CD8-positive, alpha-beta memory T cell (primary cell): Measurements from ENCODE around the gene ZNF793. TPM values are rescaled to one million over a fixed set of nuclear protein-coding genes. Genes with fewer than 3 reads are reported as not detected.

Experiments
- CTCF ChIA-PET: fragments of 350-600 bp; sonication (Branson Sonifier 250); formaldehyde crosslinking; loops from one replicate; lab custom pipeline; 2021; ENCODE audit warnings: antibody characterized with exemption; lab: Charles Lee
- POLR2A ChIA-PET: fragments of 350-600 bp; sonication (Branson Sonifier 250); formaldehyde crosslinking; loops from one replicate; lab custom pipeline; 2021; ENCODE audit warnings: antibody characterized with exemption; lab: Charles Lee
- DNase-seq, 5 donors: peaks; one replicate each; pipeline versions ENCODE4 v3.0.0 to v3.0.0-alpha.2; 2020 to 2022; ENCODE audit warnings: mixed read lengths in 1 of 5
- H3K27ac ChIP-seq: one replicate; pipeline ENCODE4 v1.7.0; 2013; ENCODE audit warnings: low read depth, mild to moderate bottlenecking, low read length, moderate library complexity
- H3K27me3 ChIP-seq: 2 replicates; pipeline ENCODE4 v1.7.0; 2013; ENCODE audit warnings: low read length, mild to moderate bottlenecking; ENCODE audit not compliant: insufficient read depth, poor library complexity, severe bottlenecking
- H3K36me3 ChIP-seq: 2 replicates; pipeline ENCODE4 v1.7.0; 2013; ENCODE audit warnings: mild to moderate bottlenecking, low read length, moderate library complexity; ENCODE audit not compliant: insufficient read depth
- H3K4me1 ChIP-seq: 2 replicates; pipeline ENCODE4 v1.7.0; 2013; ENCODE audit warnings: mild to moderate bottlenecking, low read length, moderate library complexity; ENCODE audit not compliant: insufficient read depth
- H3K4me3 ChIP-seq: 2 replicates; pipeline ENCODE4 v1.7.0; 2013; ENCODE audit warnings: mild to moderate bottlenecking, low read length
- H3K9me3 ChIP-seq: 2 replicates; pipeline ENCODE4 v1.7.0; 2013; ENCODE audit warnings: mild to moderate bottlenecking, low read length
- H3K27ac Mint-ChIP-seq, 8 donors: one replicate each; pipeline ENCODE4 v1.8.0; 2020 to 2021; ENCODE audit warnings: mixed read lengths in 8 of 8, mild to moderate bottlenecking in 6 of 8, inconsistent platforms in 3 of 8, moderate library complexity in 3 of 8
- H3K27me3 Mint-ChIP-seq, 2 donors: one replicate each; pipeline ENCODE4 v1.8.0; 2020 to 2021; ENCODE audit warnings: mixed read lengths in 2 of 2, mild to moderate bottlenecking in 1 of 2, moderate library complexity in 1 of 2
- H3K36me3 Mint-ChIP-seq, 3 donors: one replicate each; pipeline ENCODE4 v1.8.0; 2020 to 2021; ENCODE audit warnings: mixed read lengths in 3 of 3, inconsistent platforms in 1 of 3, mild to moderate bottlenecking in 1 of 3
- H3K4me1 Mint-ChIP-seq, 3 donors: one replicate each; pipeline ENCODE4 v1.8.0; 2020 to 2021; ENCODE audit warnings: mixed read lengths in 3 of 3, inconsistent platforms in 1 of 3, mild to moderate bottlenecking in 1 of 3
- H3K4me3 Mint-ChIP-seq, 7 donors: one replicate each; pipeline ENCODE4 v1.8.0; 2020 to 2021; ENCODE audit warnings: mixed read lengths in 7 of 7, mild to moderate bottlenecking in 6 of 7, moderate library complexity in 4 of 7, inconsistent platforms in 2 of 7
- H3K9me3 Mint-ChIP-seq, 5 donors: one replicate each; pipeline ENCODE4 v1.8.0; 2020 to 2022; ENCODE audit warnings: mixed read lengths in 5 of 5, mild to moderate bottlenecking in 3 of 5, moderate library complexity in 2 of 5, inconsistent platforms in 1 of 5
- polyA plus RNA-seq: library from polyadenylated mRNA; unstranded; fragments of 300-500 nt; fragmentation: Illumina TruSeq; gene quantifications from one replicate; pipeline ENCODE4 v1.2.3, GENCODE V29; 2021
- total RNA-seq, 2 experiments: library from RNA; stranded (reverse); gene quantifications; one replicate each; pipeline ENCODE4 v1.2.3, GENCODE V29; 2021

ZNF793 gene
- total and polyA plus RNA-seq, 3 experiments from 2014 or later, result 1.1 to 4.1 (median 3.9) TPM

DNA sequence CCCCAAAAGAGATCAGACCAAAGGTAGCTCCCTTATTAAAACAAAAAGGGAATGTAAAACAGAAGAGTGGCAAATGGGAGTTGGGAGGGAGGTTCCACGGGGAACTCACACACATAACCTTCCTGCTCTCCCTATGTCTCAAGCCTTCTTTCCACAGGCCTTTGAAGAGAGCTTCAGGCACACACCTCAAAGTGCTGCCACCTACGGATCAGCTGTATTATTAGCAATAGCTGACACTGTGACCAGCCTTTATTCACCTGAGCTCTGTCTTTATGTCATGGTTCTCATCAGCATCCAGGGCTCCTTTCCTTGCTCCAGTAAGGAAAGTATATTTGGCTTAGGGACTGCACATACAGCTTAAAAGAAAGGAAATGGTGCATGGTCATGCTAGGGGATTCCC, 76.6 kb downstream of the ZNF793 start:
- ChIA-PET POLR2A (no interaction called here), CTCF (no interaction called here)
- Histone ChIP-seq H3K4me3 (no peak overlapping the region), H3K4me1 (no peaks in the 10 kb centered on the region), H3K27me3 (no peaks in the 10 kb centered on the region), H3K27ac (no peak overlapping the region), H3K9me3 (peaks cover 43% of the 10 kb centered on the region), H3K36me3 (peaks cover 30% of the 10 kb centered on the region)
- H3K27ac Mint-ChIP-seq, result no peak overlapping the region
- DNase-seq, result no peak
- no peak overlapping the region for H3K4me3 Mint-ChIP-seq
- peaks cover 0 to 3% (median 0%) of the 10 kb centered on the region in 3 donors for H3K4me1 Mint-ChIP-seq
- peaks cover 34 to 54% (median 38%) of the 10 kb centered on the region in 3 donors for H3K36me3 Mint-ChIP-seq
- H3K9me3 Mint-ChIP-seq, result peaks cover 40 to 67% (median 66%) of the 10 kb centered on the region in 5 donors
- no peaks in the 10 kb centered on the region for H3K27me3 Mint-ChIP-seq

Other genes with a start within 250 kb of the ZNF793 start
- gene ZNF527, start 135.8 kb upstream of the ZNF793 start, total RNA-seq, result 1 to 10 TPM; 5.2 to 5.6 TPM
- gene ZNF527, start 135.8 kb upstream of the ZNF793 start, polyA plus RNA-seq, result 8.7 TPM
- 1 to 10 TPM; 7.4 to 8.0 TPM for gene ZNF569, start 39.5 kb upstream of the ZNF793 start, total RNA-seq
- 3.8 TPM for gene ZNF569, start 39.5 kb upstream of the ZNF793 start, polyA plus RNA-seq
- 1 to 10 TPM; 5.3 to 5.9 TPM for gene ZNF570, start 37.6 kb upstream of the ZNF793 start, total RNA-seq
- 5.1 TPM for gene ZNF570, start 37.6 kb upstream of the ZNF793 start, polyA plus RNA-seq
- 1 to 10 TPM; 2.2 to 3.3 TPM for gene ZNF571, start 87.9 kb downstream of the ZNF793 start, total RNA-seq
- 5.9 TPM for gene ZNF571, start 87.9 kb downstream of the ZNF793 start, polyA plus RNA-seq
- gene ZNF540, start 87.9 kb downstream of the ZNF793 start, total RNA-seq, result 1 to 10 TPM; 2.3 to 3.2 TPM
- gene ZNF540, start 87.9 kb downstream of the ZNF793 start, polyA plus RNA-seq, result 4.9 TPM
- gene ZFP30, start 148.5 kb downstream of the ZNF793 start, total RNA-seq, result 10 to 100 TPM; 10.1 to 11.4 TPM
- 2.1 TPM for gene ZFP30, start 148.5 kb downstream of the ZNF793 start, polyA plus RNA-seq
- gene ZNF607, start 212.8 kb downstream of the ZNF793 start, total RNA-seq, result 1 to 10 TPM; 7.1 to 8.8 TPM
- gene ZNF607, start 212.8 kb downstream of the ZNF793 start, polyA plus RNA-seq, result 7.7 TPM